ENCODE results near the gene MOG.
"Not testable (repeated sequence)": the region's sequence is repeated elsewhere in the genome, so short reads cannot be mapped to it uniquely, and the experiment has no call there.

MOG gene

DNA sequence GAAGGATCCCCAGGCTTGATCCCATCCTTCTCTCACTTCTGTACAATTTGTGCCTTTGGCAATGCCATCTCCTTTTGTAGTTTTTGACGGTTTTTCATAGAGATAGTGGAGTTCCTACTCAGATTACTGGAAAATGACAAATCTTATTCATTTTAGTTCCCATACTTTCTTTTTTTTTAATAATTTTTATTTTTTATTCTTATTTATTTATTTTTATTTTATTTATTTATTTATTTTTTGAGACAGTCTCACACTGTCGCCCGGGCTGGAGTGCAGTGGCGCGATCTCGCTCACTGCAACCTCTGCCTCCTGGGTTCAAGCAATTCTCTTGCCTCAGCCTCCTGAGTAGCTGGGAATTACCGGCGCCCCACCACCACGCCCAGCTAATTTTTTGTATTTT is 19.6 kb upstream of the MOG start:
- no peak for DNase-seq (ENCODE audit: low read depth in 2 of 2)

DNA sequence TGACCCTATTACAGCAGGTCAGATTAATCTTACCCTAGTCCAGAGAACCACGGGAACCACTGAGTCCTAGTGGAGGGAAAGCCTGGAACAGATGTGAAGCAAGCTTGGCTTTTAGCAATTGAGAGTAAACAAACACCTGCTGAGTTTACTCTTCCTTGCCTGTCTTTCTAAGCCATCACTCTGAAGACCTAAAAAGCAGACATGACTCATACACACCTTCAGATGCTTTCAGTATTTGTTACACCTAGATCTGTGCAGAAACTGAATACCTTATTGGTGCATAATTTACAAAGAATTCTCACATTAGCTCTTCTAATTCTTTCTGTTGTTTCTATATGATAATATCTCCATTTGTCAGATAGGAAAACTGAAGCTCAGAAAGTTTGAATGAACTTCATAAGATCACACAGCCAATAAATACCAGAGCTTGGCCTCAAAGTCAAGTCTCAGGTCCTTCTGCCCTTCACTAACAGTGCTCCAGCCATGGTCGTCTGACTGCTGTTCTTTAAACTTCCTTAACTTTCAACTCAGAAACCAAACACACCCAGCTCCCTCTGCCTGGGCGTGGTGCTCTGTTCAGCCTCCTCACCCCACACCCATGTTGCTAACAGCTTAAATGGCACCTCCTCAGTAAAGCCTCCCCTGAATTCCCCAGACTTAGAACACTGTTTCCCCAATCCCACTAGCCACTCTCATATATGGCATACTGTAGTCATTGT is 15.3 kb upstream of the MOG start:
- DNase-seq (ENCODE audit: low read depth in 2 of 2) = no peak

DNA sequence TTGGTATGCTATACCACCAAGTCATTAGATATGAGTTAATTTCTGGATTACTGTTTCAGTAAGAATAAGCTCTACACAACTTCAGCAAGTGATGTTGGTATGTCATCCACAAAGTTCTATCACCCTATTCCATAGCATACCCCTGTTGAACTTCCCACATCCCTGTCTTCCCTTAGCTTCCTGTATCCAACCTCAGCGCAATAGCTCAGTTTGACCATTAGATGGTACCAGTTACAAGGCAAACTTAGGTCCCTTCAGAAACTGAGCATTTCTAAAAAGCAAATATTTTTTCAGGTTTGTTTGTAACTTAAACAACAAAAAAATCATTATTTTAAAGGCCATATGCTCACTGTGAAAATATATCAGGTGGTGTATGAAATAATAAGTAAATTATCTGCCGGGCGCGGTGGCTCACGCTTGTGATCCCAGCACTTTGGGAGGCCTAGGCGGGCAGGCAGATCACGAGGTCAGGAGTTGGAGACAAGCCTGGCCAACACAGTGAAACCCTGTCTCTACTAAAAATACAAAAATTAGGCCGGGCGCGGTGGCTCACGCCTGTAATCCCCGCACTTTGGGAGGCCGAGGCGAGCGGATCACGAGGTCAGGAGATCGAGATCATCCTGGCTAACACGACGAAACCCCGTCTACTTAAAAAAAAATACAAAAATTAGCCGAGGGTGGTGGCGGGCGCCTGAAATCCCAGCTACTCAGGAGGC is 8.8 kb upstream of the MOG start:
- no peak for DNase-seq (ENCODE audit: low read depth in 2 of 2)

DNA sequence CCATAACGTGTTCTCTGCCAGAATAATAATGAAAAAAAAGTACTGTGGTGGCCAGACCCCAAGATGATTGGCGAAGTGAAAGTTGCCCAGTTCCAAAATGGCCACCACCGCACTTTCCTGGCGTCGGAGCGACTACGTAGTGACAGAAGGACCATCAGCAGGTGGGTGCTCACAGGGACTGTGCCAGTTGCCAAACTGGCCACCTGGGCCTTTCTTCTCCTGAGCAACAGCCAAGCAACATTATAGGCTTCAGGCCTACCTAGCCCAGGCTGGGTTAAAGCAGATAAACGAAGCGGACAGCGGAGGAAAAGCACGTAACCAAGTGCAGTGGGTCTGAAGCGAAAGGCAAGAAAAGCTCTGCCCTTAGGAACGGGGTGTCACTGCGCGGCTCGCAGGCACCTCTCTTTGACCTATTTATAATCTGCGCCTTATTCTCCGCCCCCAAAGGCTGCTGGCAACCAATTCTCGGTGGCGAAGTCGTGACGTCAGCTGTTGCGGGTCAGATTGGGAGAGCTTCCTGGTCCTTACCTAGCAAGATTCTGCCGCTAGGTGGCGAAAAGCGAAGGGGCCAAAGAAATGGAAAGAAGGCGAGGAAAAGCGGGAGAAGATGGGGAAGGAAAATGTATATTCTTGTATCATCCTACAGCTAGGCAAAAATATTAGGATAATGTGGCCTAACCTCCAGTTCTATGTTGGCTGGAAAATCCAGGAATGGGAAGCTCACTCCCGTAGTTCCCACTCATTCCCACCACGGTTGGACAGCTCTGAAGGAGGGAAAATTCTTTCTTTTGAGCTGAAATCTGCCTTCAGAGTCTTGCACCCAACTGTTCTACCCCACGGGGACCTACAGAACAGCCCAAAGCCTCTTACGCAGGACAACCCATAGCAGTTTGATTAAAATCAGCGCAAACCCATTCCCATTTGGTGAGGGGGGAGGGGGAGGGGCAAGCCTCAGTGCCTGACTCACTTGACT is 6.9 kb upstream of the MOG start:
- peak; percentile 94 to 98 for DNase-seq (ENCODE audit: low read depth in 2 of 2)

DNA sequence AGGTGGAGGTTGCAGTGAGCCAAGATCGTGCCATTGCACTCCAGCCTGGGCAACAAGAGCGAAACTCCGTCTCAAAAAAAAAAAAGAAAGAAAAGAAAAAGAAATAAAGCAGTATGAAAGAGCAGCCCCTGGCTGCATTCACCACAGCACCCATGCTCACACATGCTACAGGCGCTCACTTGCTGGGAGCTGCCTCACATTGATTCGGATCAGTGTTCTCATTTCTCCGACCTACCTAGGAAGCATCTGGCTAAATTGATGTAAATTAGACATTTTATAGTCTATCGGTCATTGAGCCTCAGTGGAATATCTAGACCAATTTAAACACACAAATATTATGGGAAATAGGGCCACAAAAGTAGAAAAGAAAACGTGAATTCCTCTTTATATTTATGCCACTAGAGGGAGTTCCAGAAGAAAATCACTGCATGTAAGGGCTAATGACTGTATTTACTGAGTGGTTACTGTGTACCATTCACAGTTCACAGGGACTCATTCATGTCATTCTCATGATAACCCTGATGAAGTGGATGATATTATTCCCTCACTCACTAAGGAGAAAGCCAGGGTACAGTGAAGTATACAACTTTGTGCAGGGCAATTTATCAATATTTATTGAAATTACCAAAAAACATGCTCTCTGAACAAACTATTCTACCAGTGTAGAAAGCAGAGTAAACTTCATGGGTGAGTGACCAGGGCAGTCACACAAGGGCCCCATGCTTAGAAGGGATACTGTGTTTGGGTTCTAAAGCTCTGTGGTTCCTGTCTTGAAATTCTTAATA is 5.3 kb upstream of the MOG start:
- DNase-seq (ENCODE audit: low read depth in 2 of 2) = no peak

GRCh38 chr6:29652198-29652584 is 4.7 kb upstream of the MOG start:
- no peak for DNase-seq (ENCODE audit: low read depth in 2 of 2)

DNA sequence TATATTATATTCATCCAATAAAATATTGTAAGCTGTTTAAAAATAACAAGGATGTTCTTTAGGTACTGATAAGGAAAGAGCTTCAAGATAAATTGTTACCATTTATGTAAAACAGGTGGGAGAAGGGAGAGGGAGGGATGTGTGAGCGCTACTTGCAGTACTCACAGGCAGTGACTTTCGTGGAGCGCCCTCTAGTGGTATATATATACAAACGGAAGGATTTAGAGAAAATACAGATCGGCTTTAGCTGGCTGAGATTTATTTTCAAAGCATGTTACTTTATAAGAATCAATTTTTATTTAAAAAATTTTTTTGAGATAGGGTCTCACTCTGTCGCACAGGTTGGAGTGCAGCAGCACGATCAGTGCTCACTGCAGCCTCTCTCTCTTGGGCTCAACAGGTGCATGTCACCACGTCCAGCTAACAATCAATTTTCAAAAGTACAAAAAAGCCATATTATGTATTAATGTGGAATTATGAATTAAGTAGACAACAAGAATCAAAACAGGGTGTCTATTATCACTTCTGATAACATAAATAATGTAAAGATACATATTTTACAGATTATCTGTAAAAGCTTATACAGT is 3.3 kb upstream of the MOG start:
- peak in 1 of 2 donors; percentile 41 for DNase-seq (ENCODE audit: low read depth in 2 of 2)

DNA sequence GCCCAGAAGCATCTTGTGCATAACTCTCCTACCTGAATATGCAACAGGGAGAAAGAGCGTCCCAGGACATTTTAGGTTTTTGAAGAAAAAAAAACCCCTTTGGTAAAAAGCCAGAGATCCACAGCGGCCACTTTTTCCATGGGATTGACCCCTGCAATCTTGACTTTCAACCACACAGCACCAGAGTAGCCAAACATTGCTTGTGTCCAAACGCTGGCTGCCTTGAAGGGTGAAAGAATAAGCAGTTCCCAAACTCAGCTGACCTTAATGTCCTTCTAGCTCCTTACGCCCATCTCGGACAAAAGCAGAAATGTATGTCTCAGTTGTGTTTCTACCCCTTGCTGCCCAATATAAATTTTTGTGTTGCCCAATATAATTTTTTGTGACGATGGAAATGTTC is 1.2 kb upstream of the MOG start:
- DNase-seq (ENCODE audit: low read depth in 2 of 2) = no peak

- DNase-seq (ENCODE audit: low read depth in 2 of 2) = no peak
These were observed 735 bp upstream of the MOG start for GRCh38 chr6:29656157-29656556.

DNA sequence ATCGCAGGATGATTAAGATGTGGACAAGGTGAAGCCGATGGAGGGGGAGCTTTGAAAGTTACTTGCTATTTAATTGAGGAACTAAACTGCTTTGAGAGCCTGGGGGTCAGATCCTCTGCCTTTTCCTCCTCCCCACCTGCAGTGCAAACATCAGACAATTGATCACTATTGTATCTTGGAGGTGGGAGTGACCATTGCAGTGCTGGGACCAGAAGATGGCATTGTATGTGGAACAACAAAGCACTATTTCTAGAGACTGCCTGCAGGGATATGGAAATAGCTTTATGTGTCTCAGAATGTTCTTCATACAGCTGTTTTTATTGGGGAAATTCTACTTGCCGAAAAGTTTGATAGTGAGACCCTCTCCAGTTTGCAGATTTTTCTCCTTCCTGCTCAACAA is 4.2 kb downstream of the MOG start:
- DNase-seq (ENCODE audit: low read depth in 2 of 2) = no peak

GRCh38 chr6:29661502-29662141 is 4.7 kb downstream of the MOG start:
- not testable (repeated sequence) for DNase-seq (ENCODE audit: low read depth in 2 of 2)

DNA sequence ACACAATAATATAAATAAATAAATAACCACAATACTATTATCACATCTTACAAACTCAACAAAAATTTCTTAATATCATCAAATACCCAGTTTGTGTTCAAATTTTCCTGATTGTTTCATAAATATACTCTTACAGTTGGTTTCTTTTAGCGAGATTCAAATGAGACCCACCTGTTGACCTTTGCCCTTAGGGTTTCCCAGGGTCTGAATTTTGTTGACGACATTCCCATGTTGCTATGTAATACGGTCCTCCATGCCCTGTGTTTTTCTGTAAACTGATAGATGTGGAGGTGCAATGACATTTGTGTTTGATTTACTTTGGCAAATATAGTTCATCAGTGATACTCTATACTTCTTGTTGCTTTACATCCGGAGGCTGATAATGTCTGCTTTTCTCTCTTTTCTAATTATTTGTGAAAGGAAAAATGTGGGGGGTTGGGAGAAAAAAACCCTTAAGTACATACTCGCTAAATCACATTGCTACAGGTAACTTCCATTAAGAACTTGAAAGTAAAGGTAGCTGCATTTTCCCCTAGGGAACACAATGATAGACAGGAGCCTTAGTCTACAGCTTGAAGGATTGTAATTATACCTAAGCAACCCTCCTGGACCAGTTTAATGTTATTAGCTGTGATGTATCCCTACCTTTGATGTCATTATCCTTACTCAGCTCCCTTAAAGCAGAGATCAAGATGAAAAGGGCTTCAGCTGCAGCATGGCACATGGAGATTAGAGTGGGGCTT is 6.6 kb downstream of the MOG start:
- DNase-seq (ENCODE audit: low read depth in 2 of 2) = no peak

DNA sequence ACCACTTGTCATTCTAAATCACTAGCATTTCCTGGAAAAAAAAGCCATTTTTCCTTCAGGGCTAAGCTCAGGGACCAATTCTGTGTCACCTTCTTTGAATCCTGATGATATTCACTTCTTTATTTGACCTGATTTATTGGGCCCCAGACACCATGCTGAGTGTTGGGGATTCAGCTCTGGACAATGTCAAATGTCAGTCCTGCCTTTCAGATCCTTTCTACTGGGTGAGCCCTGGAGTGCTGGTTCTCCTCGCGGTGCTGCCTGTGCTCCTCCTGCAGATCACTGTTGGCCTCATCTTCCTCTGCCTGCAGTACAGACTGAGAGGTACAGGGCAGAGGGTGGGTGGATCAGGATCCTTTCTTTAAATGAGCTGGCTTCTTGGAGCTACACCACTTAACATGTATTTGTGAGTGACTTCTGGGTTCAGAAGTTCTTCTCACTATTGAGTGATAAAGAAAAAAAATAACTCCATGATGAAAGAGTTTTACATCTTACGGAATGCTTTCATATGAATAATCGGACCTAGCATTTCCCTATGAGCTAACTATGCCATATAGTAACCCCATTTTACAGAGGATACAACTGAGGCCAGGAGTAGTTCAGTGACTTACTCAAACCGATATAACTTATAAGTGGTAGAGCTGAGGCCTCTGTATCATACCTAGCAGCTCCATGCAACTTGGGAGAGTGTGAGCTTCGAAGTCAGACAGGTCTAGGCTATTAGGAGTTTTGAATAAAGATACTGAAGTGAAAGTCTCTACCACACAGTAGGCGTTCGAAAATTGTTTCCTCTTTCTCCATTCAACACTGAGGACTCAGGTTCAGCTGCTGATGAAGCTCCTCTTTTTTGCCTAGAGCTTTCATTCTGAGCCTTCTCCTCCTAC is 9.3 kb downstream of the MOG start:
- DNase-seq (ENCODE audit: low read depth in 2 of 2) = no peak

DNA sequence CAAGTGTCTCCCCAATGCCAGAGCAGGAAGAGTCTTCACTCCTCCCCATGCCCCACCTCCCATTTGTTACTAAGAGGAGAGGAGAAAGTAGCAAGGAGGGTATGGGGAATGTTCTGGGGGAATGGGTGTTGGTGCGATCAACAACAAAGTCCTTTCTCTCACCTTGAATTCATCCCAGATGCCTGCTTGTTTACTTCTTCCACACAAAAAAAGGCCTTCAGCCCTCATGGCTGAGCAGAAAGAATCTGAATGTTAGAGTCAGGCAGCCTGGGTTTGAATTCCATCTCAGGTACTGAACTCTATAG is 9.9 kb downstream of the MOG start:
- DNase-seq (ENCODE audit: low read depth in 2 of 2) = no peak

- no peak for DNase-seq (ENCODE audit: low read depth in 2 of 2)
These were observed 10.3 kb downstream of the MOG start for GRCh38 chr6:29667158-29667557.

GRCh38 chr6:29671026-29671425 is 14.1 kb downstream of the MOG start:
- DNase-seq (ENCODE audit: low read depth in 2 of 2) = no peak

- DNase-seq (ENCODE audit: low read depth in 2 of 2) = not testable (repeated sequence)
These were observed 15.2 kb downstream of the MOG start for GRCh38 chr6:29672116-29672515.

DNA sequence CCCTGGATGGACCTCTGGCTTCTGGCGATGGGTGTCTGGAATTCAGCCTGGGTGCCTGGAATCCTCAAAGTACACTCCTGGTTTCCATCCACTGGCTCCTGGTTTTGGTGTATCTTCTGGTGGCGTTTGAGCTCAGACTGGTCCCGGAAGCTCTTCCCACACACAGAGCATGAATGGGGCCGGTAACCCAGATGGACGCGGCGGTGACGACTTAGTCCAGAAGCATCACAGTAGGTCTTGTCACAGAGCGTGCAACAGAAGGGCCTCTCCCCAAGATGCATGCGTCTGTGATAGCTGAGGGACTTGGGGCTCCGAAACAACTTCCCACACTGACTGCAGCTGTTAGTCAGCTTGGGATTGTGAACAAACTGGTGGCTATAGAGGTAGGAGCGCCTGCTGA is 16.3 kb downstream of the MOG start:
- no peak for DNase-seq (ENCODE audit: low read depth in 2 of 2)

GRCh38 chr6:29674008-29674407 is 17.1 kb downstream of the MOG start:
- no peak for DNase-seq (ENCODE audit: low read depth in 2 of 2)

Measured in stimulated activated CD4-positive, alpha-beta T cell treated with anti-CD3 and anti-CD28 coated beads, Interleukin-1b, Interleukin-23, amount 100 ng/mL, for 4 hours (primary cell).